GM23338 (cell line): ENCODE results near the gene PIM3. TPM values are rescaled to one million over a fixed set of nuclear protein-coding genes. Genes with fewer than 3 reads are reported as not detected.

Source experiments
- ATAC-seq: fragments of 200-7000 bp; cut with Tn5 transposase; 3 replicates; pipeline ENCODE4 v1.9.1; 2020
- DNase-seq: peaks from one replicate; pipeline ENCODE4 v3.0.0-alpha.2; 2015; ENCODE audit warnings: low spot score
- H2AFZ ChIP-seq: fragments of 200-600 bp; sonication (generic); 2 replicates; pipeline ENCODE4 v1.8.0; 2016; ENCODE audit warnings: antibody characterized with exemption, mild to moderate bottlenecking, moderate library complexity
- H3F3A ChIP-seq: fragments of 200-600 bp; sonication (generic); replicated peaks from 2 replicates; pipeline ENCODE4 v1.8.0; 2017; ENCODE audit warnings: antibody characterized with exemption, mixed run types, low read depth
- H3K27ac ChIP-seq: fragments of 200-600 bp; sonication (generic); 2 replicates; pipeline ENCODE4 v1.6.1; 2016; ENCODE audit warnings: low read depth
- H3K27me3 ChIP-seq: fragments of 200-600 bp; sonication (generic); 2 replicates; pipeline ENCODE4 v1.8.0; 2016; ENCODE audit warnings: mild to moderate bottlenecking, mixed run types, moderate library complexity; ENCODE audit not compliant: insufficient read depth
- H3K36me3 ChIP-seq: fragments of 200-600 bp; sonication (generic); 2 replicates; pipeline ENCODE4 v1.8.0; 2016; ENCODE audit warnings: mild to moderate bottlenecking; ENCODE audit not compliant: insufficient read depth
- H3K4me1 ChIP-seq: fragments of 200-600 bp; sonication (generic); 2 replicates; pipeline ENCODE4 v1.8.0; 2016; ENCODE audit warnings: mild to moderate bottlenecking, moderate library complexity; ENCODE audit not compliant: insufficient read depth
- H3K4me2 ChIP-seq: fragments of 200-600 bp; sonication (generic); 2 replicates; pipeline ENCODE4 v1.7.1; 2017; ENCODE audit warnings: mixed run types
- H3K4me3 ChIP-seq: fragments of 200-600 bp; sonication (generic); 2 replicates; pipeline ENCODE4 v1.6.1; 2016; ENCODE audit warnings: mixed run types
- H3K79me2 ChIP-seq: fragments of 200-600 bp; sonication (generic); replicated peaks from 2 replicates; pipeline ENCODE4 v1.8.0; 2017; ENCODE audit warnings: mild to moderate bottlenecking; ENCODE audit not compliant: insufficient read depth
- H3K9me2 ChIP-seq: fragments of 200-600 bp; sonication (generic); 2 replicates; pipeline ENCODE4 v1.8.0; 2017; ENCODE audit not compliant: insufficient read depth
- H4K20me1 ChIP-seq: fragments of 200-600 bp; sonication (generic); replicated peaks from 2 replicates; pipeline ENCODE4 v1.8.0; 2017; ENCODE audit warnings: mild to moderate bottlenecking; ENCODE audit not compliant: insufficient read depth
- H3K27ac Mint-ChIP-seq: 2 replicates; pipeline ENCODE4 v1.8.0; 2020; ENCODE audit warnings: inconsistent platforms, mild to moderate bottlenecking, moderate library complexity, mixed read lengths
- H3K27me3 Mint-ChIP-seq: 3 replicates; pipeline ENCODE4 v1.8.0; 2022; ENCODE audit warnings: low read depth, mild to moderate bottlenecking, moderate library complexity, mixed read lengths, inconsistent platforms; ENCODE audit not compliant: insufficient read depth, poor library complexity
- H3K36me3 Mint-ChIP-seq: 3 replicates; pipeline ENCODE4 v1.8.0; 2021; ENCODE audit warnings: low read depth, mild to moderate bottlenecking, inconsistent platforms, moderate library complexity, mixed read lengths
- H3K4me1 Mint-ChIP-seq: 3 replicates; pipeline ENCODE4 v1.8.0; 2020; ENCODE audit warnings: mild to moderate bottlenecking, inconsistent platforms, mixed read lengths
- H3K4me3 Mint-ChIP-seq: 3 replicates; pipeline ENCODE4 v1.8.0; 2021; ENCODE audit warnings: moderate library complexity, mild to moderate bottlenecking, inconsistent platforms, mixed read lengths
- H3K9me3 Mint-ChIP-seq: 3 replicates; pipeline ENCODE4 v1.8.0; 2020; ENCODE audit warnings: moderate library complexity, mild to moderate bottlenecking, inconsistent platforms, mixed read lengths
- ETS1 ChIP-seq: IDR thresholded peaks from 2 replicates; pipeline ENCODE4 v1.6.1; 2016; ENCODE audit warnings: antibody characterized with exemption
- EZH2phosphoT487 ChIP-seq: fragments of 200-600 bp; sonication (generic); IDR thresholded peaks from one replicate; pipeline ENCODE4 v1.8.1; 2018; ENCODE audit warnings: antibody characterized with exemption; ENCODE audit not compliant: unreplicated experiment
- POLR2AphosphoS5 ChIP-seq: IDR thresholded peaks from 2 replicates; pipeline ENCODE4 v1.6.1; 2016; ENCODE audit warnings: antibody characterized with exemption, low read depth
- REST ChIP-seq: IDR thresholded peaks from one replicate; pipeline ENCODE4 v1.6.1; 2018; ENCODE audit warnings: antibody characterized with exemption; ENCODE audit not compliant: unreplicated experiment
- STAT1 ChIP-seq: IDR thresholded peaks from one replicate; pipeline ENCODE4 v1.6.1; 2016; ENCODE audit warnings: antibody characterized with exemption; ENCODE audit not compliant: unreplicated experiment
- ZNF114 ChIP-seq: fragments of 250-450 bp; sonication (Bioruptor Pico); IDR thresholded peaks from 2 replicates; pipeline ENCODE4 v1.5.0; 2020; ENCODE audit warnings: mild to moderate bottlenecking, moderate library complexity
- ZNF331 ChIP-seq: fragments of 250-450 bp; sonication (Bioruptor Pico); IDR thresholded peaks from 2 replicates; pipeline ENCODE4 v1.5.0; 2020; ENCODE audit warnings: low read depth, mild to moderate bottlenecking, moderate library complexity
- polyA plus RNA-seq: library from polyadenylated mRNA; unstranded; fragments of >200 nt; fragmentation: Nextera tagmentation; extraction: Ambion mirVana; gene quantifications from 2 replicates; pipeline ENCODE4 v1.2.1, GENCODE V29; 2016
- total RNA-seq: library from RNA; depleted of rRNA; stranded (reverse); fragments of >200 nt; shearing (Covaris generic); gene quantifications from 2 replicates; pipeline ENCODE4 v1.2.3, GENCODE V29; 2014

The PIM3 gene
- total and polyA plus RNA-seq, 2 experiments from 2014 or later, result 17.7 to 37.3 TPM

GRCh38 chr22:49953027-49953679, 7.4 kb upstream of the PIM3 start (continued):
- TF ChIP-seq ZNF114 (CRISPR knock-in tag) (no peak), ETS1 (no peak), REST (no peak), EZH2phosphoT487 (no peak)

- H3K4me3 ChIP-seq, result no peak overlapping the region
- Mint-ChIP-seq H3K27me3 (peaks cover 5% of the 10 kb centered on the region), H3K4me1 (peaks cover 5% of the 10 kb centered on the region; the same call in 2 of the 3 replicates), H3K9me3 (no peaks in the 10 kb centered on the region), H3K27ac (no peak overlapping the region), H3K36me3 (no peaks in the 10 kb centered on the region), H3K4me3 (no peak overlapping the region)
- no peak overlapping the region for H3K4me2 ChIP-seq
- no peaks in the 10 kb centered on the region for H3K79me2 ChIP-seq
- peaks cover under 1% of the 10 kb centered on the region; the same call in 1 of the 2 replicates for H3K27me3 ChIP-seq
- H3F3A ChIP-seq, result no peaks in the 10 kb centered on the region
- H3K36me3 ChIP-seq, result no peaks in the 10 kb centered on the region
- no peak overlapping the region for H2AFZ ChIP-seq
- DNase-seq, result no peak
- no peaks in the 10 kb centered on the region for H3K4me1 ChIP-seq
- H3K27ac ChIP-seq, result no peak overlapping the region
- ATAC-seq, result no peak
- no peaks in the 10 kb centered on the region for H4K20me1 ChIP-seq
- no peaks in the 10 kb centered on the region for H3K9me2 ChIP-seq
- TF ChIP-seq ZNF114 (CRISPR knock-in tag) (no peak), REST (no peak), ETS1 (no peak), STAT1 (no peak), ZNF331 (CRISPR knock-in tag) (no peak), POLR2AphosphoS5 (no peak)
Observed at GRCh38 chr22:49953680-49954344, 6.8 kb upstream of the PIM3 start.
